Measurements from ENCODE around the gene ASCL5.

DNA sequence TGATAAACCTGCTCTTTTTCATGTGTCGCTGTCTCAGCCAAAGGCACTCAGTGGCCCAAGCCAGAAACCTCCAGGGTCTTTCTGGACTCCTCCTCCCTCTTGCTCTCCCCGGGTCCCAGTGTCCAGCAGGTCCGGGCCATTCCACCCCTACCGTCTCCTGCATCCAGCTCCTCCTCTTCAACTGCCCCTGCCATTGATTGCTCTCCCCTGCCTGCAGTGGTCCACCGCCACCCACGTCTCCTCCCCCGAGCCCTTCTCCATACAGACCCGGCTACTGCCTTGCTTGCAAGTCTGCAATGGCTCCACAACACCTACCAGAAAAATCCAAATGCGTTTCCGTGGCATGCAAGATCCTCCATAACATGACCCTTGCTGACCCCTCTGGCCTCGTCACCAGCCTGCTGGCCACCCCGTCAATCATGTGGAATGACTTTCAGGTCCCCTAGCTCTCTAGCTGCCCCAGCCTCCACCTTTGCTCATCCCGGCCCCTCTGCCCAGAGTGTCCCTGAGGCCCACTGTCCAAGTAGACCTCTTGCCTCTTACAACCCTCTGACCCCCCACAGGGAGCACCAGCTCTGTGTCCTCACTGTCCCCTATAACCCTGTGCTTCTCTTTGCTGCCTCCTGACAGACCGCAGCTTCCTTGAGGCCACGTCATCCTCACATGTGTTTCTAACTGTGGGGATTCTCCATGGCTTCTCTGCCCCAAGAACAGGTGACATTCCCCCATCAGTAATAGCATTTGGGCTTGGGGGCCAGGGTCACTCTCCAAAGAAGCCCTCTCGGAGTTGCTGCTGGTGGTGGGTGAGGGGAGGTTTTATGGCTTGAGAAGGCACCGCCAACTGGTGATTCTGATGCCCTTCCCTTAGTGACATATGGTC is 29.8 kb downstream of the ASCL5 start:
- TF ChIP-seq POLR2A (IDR thresholded peaks at IDR 0.05) (no peak), POLR2AphosphoS5 (IDR thresholded peaks at IDR 0.05; ENCODE audit: insufficient read depth in 1 of 2, low read depth in 1 of 2) (no peak)
- TF ChIP-seq, protein P1, sequence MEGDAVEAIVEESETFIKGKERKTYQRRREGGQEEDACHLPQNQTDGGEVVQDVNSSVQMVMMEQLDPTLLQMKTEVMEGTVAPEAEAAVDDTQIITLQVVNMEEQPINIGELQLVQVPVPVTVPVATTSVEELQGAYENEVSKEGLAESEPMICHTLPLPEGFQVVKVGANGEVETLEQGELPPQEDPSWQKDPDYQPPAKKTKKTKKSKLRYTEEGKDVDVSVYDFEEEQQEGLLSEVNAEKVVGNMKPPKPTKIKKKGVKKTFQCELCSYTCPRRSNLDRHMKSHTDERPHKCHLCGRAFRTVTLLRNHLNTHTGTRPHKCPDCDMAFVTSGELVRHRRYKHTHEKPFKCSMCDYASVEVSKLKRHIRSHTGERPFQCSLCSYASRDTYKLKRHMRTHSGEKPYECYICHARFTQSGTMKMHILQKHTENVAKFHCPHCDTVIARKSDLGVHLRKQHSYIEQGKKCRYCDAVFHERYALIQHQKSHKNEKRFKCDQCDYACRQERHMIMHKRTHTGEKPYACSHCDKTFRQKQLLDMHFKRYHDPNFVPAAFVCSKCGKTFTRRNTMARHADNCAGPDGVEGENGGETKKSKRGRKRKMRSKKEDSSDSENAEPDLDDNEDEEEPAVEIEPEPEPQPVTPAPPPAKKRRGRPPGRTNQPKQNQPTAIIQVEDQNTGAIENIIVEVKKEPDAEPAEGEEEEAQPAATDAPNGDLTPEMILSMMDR (IDR thresholded peaks at IDR 0.05) = no peak

All from vagina (tissue), 2 donors.